ENCODE measurements around the gene ADD3. TPM values are rescaled to one million over a fixed set of nuclear protein-coding genes. Genes with fewer than 3 reads are reported as not detected.

ADD3 gene
- total and polyA plus RNA-seq, 2 experiments from 2014 or later: 133 to 1,101 TPM

DNA sequence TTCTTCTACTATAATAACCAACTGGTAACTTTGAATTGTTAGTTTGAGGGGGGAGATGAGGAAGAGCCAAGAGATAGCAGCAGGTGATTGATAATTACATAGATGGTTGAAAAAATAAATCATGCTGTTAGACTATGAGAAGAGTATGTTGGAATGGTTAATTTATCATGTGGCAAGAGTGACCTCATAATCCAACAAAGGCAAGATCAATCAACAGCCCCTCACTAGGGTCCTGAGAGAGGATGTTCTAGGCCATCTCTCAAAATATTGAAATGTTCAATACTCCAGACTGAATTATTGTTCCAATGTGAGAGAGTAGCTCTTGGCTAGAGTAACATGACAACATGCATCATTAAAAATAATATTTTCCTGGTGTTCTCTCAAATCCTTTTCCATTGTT is 67.9 kb downstream of the ADD3 start:
- DNase-seq: no peak
- no peaks in the 10 kb centered on the region for H3K36me3 ChIP-seq (ENCODE audit: low read depth)

DNA sequence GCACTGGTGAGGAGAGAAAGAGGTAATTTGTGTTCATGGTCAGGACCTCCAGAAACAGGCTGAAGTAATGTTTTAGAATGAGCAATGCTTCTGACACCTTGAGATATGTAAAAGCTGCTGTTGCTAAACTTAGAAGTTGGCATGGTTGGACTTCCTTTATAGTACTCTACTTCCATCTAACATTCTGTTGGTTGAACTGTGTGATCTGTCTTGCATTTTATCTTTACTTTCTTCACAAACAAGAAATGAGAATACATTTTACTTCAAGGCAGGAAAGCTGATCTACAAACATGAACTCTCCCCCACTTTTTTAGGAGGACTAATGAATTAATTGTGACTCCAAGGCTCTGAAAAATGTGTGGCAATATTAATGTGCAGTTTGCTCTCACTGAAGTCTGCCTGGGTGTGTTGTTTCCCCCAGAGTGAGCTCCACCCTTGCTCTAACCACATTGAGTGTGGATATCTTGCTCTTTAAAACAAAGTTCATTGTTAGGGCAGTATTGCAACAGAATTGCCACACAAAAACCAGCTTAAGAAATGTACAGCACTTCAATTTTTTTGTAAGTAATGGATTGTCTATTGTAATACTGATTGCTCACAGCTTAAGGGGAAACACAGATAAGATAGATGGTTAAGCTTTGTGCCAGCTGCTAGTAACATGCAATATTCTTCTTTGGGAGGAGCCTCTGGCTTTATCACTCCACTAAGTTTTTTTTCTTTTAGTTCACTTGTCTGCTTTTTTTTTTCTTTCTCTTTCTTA is 69.0 kb downstream of the ADD3 start:
- no peaks in the 10 kb centered on the region for H3K9me2 ChIP-seq (ENCODE audit: insufficient read depth)
- H4K20me1 ChIP-seq (ENCODE audit: insufficient read depth): no peaks in the 10 kb centered on the region
- no peaks in the 10 kb centered on the region for H3K9me3 ChIP-seq (ENCODE audit: low read depth)
- in situ Hi-C loops (cut with MboI): no loop called here
- peaks cover 75% of the 10 kb centered on the region for H3K79me2 ChIP-seq (ENCODE audit: insufficient read depth)
- H3K4me3 ChIP-seq: peak overlapping the region; percentile 57
- DNase-seq: peak; percentile 90
- H3K27ac ChIP-seq: peak overlapping the region; percentile 91
- H3K27me3 ChIP-seq (replicated peaks; ENCODE audit: insufficient read depth): no peaks in the 10 kb centered on the region
- no peaks in the 10 kb centered on the region for H3K36me3 ChIP-seq (ENCODE audit: low read depth)
- TF ChIP-seq EZH2phosphoT487 (IDR thresholded peaks at IDR 0.05; ENCODE audit: insufficient read depth, low read depth) (peak; percentile 77; the same call in 1 of the 2 replicates), EZH2 (IDR thresholded peaks at IDR 0.05; ENCODE audit: insufficient read depth, poor library complexity, severe bottlenecking) (no peak)
- peaks cover 57% of the 10 kb centered on the region for H3F3A ChIP-seq (ENCODE audit: insufficient read depth)
- peak overlapping the region; percentile 93 for H3K4me2 ChIP-seq (ENCODE audit: unreplicated experiment)
- H2AFZ ChIP-seq: no peak overlapping the region
- H3K4me1 ChIP-seq (ENCODE audit: insufficient read depth): peaks cover 71% of the 10 kb centered on the region
- H3K9ac ChIP-seq: peak overlapping the region; percentile 74

More for the DNA sequence above, 67.9 kb downstream of the ADD3 start:
- no peak for TF ChIP-seq EZH2phosphoT487 (IDR thresholded peaks at IDR 0.05; ENCODE audit: insufficient read depth, low read depth)
- TF ChIP-seq EZH2 (IDR thresholded peaks at IDR 0.05; ENCODE audit: insufficient read depth, poor library complexity, severe bottlenecking): no peak
- Histone ChIP-seq H3K79me2 (ENCODE audit: insufficient read depth) (peaks cover 74% of the 10 kb centered on the region), H3K4me3 (peak overlapping the region; percentile 56), H4K20me1 (ENCODE audit: insufficient read depth) (no peaks in the 10 kb centered on the region), H3K27me3 (replicated peaks; ENCODE audit: insufficient read depth) (no peaks in the 10 kb centered on the region), H2AFZ (no peak overlapping the region), H3K9me2 (ENCODE audit: insufficient read depth) (no peaks in the 10 kb centered on the region), H3K9ac (peak overlapping the region; percentile 39; the same call in 1 of the 2 replicates), H3K4me2 (ENCODE audit: unreplicated experiment) (peak overlapping the region; percentile 93), H3K9me3 (ENCODE audit: low read depth) (no peaks in the 10 kb centered on the region), H3K4me1 (ENCODE audit: insufficient read depth) (peaks cover 63% of the 10 kb centered on the region), H3K27ac (peak overlapping the region; percentile 91), H3F3A (ENCODE audit: insufficient read depth) (peaks cover 53% of the 10 kb centered on the region)
- in situ Hi-C loops (cut with MboI): no loop called here

DNA sequence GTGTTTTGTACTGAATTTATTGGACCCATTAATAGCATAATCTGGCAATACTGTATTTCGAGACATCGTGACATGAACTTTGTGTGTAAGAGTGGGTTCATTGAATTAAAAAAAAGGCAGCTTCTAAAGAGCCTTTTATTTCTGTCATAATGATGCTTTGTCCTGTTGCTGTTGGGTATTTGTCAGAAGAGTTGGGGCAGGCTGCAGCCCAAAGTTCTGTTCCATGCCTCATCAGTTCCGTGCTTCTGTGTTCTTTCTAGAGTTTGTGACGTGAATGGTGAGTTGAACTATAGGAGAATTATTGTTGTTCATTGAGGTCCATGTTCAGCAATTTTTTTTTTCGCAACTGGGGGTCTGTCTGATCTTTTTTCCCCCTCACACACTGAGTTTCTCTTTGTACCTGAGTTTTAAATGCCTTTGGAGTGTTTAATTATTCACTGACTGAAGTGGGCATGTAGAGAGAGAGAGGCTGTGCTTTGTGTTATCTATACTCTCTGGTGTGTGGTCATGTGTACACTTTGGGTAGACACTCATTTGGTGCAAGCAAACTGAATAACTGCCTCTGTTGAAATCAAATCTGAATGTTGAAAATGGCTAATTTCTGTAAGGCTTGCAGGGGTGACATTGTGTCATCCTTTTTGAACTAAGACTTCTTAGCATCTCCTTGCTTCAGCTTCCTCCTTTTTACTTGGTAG is 69.8 kb downstream of the ADD3 start:
- H3K79me2 ChIP-seq (ENCODE audit: insufficient read depth): peaks cover 74% of the 10 kb centered on the region
- H3K4me1 ChIP-seq (ENCODE audit: insufficient read depth): peaks cover 80% of the 10 kb centered on the region
- H3K4me2 ChIP-seq (ENCODE audit: unreplicated experiment): peak overlapping the region; percentile 93
- H3K36me3 ChIP-seq (ENCODE audit: low read depth): no peaks in the 10 kb centered on the region
- H3K9me3 ChIP-seq (ENCODE audit: low read depth): no peaks in the 10 kb centered on the region
- in situ Hi-C loops (cut with MboI): no loop called here
- TF ChIP-seq EZH2phosphoT487 (IDR thresholded peaks at IDR 0.05; ENCODE audit: insufficient read depth, low read depth): no peak
- TF ChIP-seq EZH2 (IDR thresholded peaks at IDR 0.05; ENCODE audit: insufficient read depth, poor library complexity, severe bottlenecking): no peak
- no peak overlapping the region for H2AFZ ChIP-seq
- peak overlapping the region; percentile 91 for H3K27ac ChIP-seq
- H3F3A ChIP-seq (ENCODE audit: insufficient read depth): peaks cover 65% of the 10 kb centered on the region
- no peaks in the 10 kb centered on the region for H3K9me2 ChIP-seq (ENCODE audit: insufficient read depth)
- H3K9ac ChIP-seq: peak overlapping the region; percentile 74
- peak overlapping the region; percentile 57 for H3K4me3 ChIP-seq
- H4K20me1 ChIP-seq (ENCODE audit: insufficient read depth): no peaks in the 10 kb centered on the region
- DNase-seq: peak; percentile 81
- 27 to 32% methylated on average over 5 of the region's 5 CpGs for WGBS, 2 experiments (ENCODE audit: low coverage in 1 of 2, low lambda C conversion rate in 2 of 2, missing lambda C conversion rate in 2 of 2)
- no peaks in the 10 kb centered on the region for H3K27me3 ChIP-seq (replicated peaks; ENCODE audit: insufficient read depth)

DNA sequence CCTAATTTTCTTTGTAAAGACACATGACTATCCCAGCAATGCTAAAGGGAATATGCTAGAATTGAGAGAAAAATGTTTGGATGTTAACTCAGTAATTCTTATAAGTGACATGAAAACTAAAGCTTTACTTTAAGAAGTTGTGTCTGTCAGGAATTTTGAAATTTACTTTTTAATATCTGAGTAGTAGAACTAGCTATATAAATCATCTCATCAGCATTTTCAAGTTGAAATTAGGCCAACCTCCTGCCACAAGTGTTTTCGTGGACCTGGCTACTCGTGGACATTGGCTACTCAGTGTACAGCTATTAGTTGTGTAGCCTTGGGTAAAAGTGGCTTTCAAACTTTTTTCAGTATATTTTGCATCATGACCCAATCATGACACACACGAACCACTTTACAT is 70.5 kb downstream of the ADD3 start:
- Histone ChIP-seq H3K79me2 (ENCODE audit: insufficient read depth) (peaks cover 69% of the 10 kb centered on the region), H2AFZ (no peak overlapping the region), H3K4me1 (ENCODE audit: insufficient read depth) (peaks cover 85% of the 10 kb centered on the region), H3K9me2 (ENCODE audit: insufficient read depth) (no peaks in the 10 kb centered on the region), H3K27ac (peak overlapping the region; percentile 91), H3K27me3 (replicated peaks; ENCODE audit: insufficient read depth) (no peaks in the 10 kb centered on the region), H3K4me3 (0 out of 2 replicates have a peak overlapping the region, but pooled peaks have one; percentile 57), H3F3A (ENCODE audit: insufficient read depth) (peaks cover 71% of the 10 kb centered on the region), H4K20me1 (ENCODE audit: insufficient read depth) (no peaks in the 10 kb centered on the region), H3K9me3 (ENCODE audit: low read depth) (no peaks in the 10 kb centered on the region), H3K4me2 (ENCODE audit: unreplicated experiment) (peak overlapping the region; percentile 93), H3K9ac (peak overlapping the region; percentile 74; the same call in 1 of the 2 replicates), H3K36me3 (ENCODE audit: low read depth) (no peaks in the 10 kb centered on the region)
- TF ChIP-seq EZH2 (IDR thresholded peaks at IDR 0.05; ENCODE audit: insufficient read depth, poor library complexity, severe bottlenecking): no peak
- no peak for TF ChIP-seq EZH2phosphoT487 (IDR thresholded peaks at IDR 0.05; ENCODE audit: insufficient read depth, low read depth)
- in situ Hi-C loops (cut with MboI): no loop called here
- peak; percentile 48 for DNase-seq
- WGBS, 2 experiments (ENCODE audit: low coverage in 1 of 2, low lambda C conversion rate in 2 of 2, missing lambda C conversion rate in 2 of 2): 17 to 24% methylated on average over 3 of the region's 3 CpGs

Data from GM23248 (cell line).